ENCODE data around the gene LRRC9.
"Not testable (repeated sequence)": the region's sequence is repeated elsewhere in the genome, so short reads cannot be mapped to it uniquely, and the experiment has no call there.

The LRRC9 gene

DNA sequence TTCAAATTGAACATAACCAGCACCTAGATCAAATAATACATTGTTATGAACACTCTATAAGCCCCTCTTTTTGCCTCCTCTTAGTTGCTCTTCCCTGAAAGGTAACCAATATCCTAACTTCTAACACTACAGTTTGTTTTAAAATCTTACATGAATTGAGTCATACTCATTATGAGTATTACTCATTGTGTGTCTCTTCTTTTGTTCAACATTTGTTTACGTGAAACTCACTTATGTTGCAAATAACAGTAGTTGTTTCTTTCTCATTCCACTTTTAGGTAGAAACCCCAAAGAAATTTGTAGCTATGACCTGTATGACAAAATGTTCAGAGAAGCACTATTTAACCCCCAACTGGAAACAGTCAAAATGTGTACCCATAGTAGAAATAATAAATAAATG lies 6.6 kb downstream of the LRRC9 start:
- no peaks in the 10 kb centered on the region for H3K9me3 ChIP-seq (ENCODE audit: control insufficient read depth, insufficient read depth, low read length)
- no peak overlapping the region for H3K27ac ChIP-seq (ENCODE audit: low read depth, low read length)
- H3K36me3 ChIP-seq (ENCODE audit: control insufficient read depth, low read length), result no peaks in the 10 kb centered on the region
- H3F3A ChIP-seq (ENCODE audit: control insufficient read depth, insufficient read depth), result no peaks in the 10 kb centered on the region
- no peaks in the 10 kb centered on the region; the same call in 1 of the 2 replicates for H3K27me3 ChIP-seq (ENCODE audit: control insufficient read depth, low read length)
- H3K4me2 ChIP-seq (ENCODE audit: low read length), result no peak overlapping the region
- H4K20me1 ChIP-seq (ENCODE audit: control insufficient read depth, insufficient read depth, low read depth, low read length), result no peaks in the 10 kb centered on the region
- H3K9me2 ChIP-seq (replicated peaks; ENCODE audit: control insufficient read depth, low read length), result no peaks in the 10 kb centered on the region
- H3K4me1 ChIP-seq (ENCODE audit: control insufficient read depth, low read length), result no peaks in the 10 kb centered on the region
- no peak overlapping the region for H3K4me3 ChIP-seq (ENCODE audit: low read length)
- TF ChIP-seq EZH2phosphoT487 (IDR thresholded peaks at IDR 0.05; ENCODE audit: borderline replicate concordance, low read length), result no peak
- TF ChIP-seq, protein P1, sequence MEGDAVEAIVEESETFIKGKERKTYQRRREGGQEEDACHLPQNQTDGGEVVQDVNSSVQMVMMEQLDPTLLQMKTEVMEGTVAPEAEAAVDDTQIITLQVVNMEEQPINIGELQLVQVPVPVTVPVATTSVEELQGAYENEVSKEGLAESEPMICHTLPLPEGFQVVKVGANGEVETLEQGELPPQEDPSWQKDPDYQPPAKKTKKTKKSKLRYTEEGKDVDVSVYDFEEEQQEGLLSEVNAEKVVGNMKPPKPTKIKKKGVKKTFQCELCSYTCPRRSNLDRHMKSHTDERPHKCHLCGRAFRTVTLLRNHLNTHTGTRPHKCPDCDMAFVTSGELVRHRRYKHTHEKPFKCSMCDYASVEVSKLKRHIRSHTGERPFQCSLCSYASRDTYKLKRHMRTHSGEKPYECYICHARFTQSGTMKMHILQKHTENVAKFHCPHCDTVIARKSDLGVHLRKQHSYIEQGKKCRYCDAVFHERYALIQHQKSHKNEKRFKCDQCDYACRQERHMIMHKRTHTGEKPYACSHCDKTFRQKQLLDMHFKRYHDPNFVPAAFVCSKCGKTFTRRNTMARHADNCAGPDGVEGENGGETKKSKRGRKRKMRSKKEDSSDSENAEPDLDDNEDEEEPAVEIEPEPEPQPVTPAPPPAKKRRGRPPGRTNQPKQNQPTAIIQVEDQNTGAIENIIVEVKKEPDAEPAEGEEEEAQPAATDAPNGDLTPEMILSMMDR (IDR thresholded peaks at IDR 0.05; ENCODE audit: low read depth, low read length, poor library complexity, severe bottlenecking), result no peak
- no peaks in the 10 kb centered on the region for H3K79me2 ChIP-seq (ENCODE audit: control insufficient read depth, low read length)

DNA sequence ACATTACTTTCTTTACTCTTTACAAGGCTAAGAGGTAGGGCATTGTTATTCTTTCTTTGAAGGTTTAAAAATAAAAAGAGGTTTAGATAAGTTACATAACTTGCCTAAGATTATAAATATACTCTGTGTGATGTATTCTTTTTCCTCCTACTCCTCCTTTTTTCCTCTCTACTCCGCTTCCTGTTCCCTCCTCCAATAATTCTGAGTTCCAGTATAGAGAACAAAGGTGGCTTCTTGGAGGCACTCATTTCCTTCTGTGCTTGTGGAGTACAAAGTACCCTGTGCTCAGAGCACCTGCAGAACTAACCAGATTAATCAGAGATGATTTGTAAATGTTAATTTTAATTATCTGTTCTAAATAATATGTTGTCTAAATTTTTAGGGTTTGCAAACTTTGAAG lies 11.3 kb downstream of the LRRC9 start:
- Histone ChIP-seq H3K9me3 (ENCODE audit: control insufficient read depth, insufficient read depth, low read length) (no peaks in the 10 kb centered on the region), H3K36me3 (ENCODE audit: control insufficient read depth, low read length) (no peaks in the 10 kb centered on the region), H4K20me1 (ENCODE audit: control insufficient read depth, insufficient read depth, low read depth, low read length) (no peaks in the 10 kb centered on the region), H3K79me2 (ENCODE audit: control insufficient read depth, low read length) (no peaks in the 10 kb centered on the region), H3K4me2 (ENCODE audit: low read length) (no peak overlapping the region), H3K4me3 (ENCODE audit: low read length) (no peak overlapping the region), H3K9me2 (replicated peaks; ENCODE audit: control insufficient read depth, low read length) (no peaks in the 10 kb centered on the region), H3K27ac (ENCODE audit: low read depth, low read length) (no peak overlapping the region), H3K27me3 (ENCODE audit: control insufficient read depth, low read length) (no peaks in the 10 kb centered on the region; the same call in 1 of the 2 replicates), H3F3A (ENCODE audit: control insufficient read depth, insufficient read depth) (no peaks in the 10 kb centered on the region), H3K4me1 (ENCODE audit: control insufficient read depth, low read length) (no peaks in the 10 kb centered on the region)
- no peak for TF ChIP-seq EZH2phosphoT487 (IDR thresholded peaks at IDR 0.05; ENCODE audit: borderline replicate concordance, low read length)
- TF ChIP-seq, protein P1 (IDR thresholded peaks at IDR 0.05; ENCODE audit: low read depth, low read length, poor library complexity, severe bottlenecking), result no peak

DNA sequence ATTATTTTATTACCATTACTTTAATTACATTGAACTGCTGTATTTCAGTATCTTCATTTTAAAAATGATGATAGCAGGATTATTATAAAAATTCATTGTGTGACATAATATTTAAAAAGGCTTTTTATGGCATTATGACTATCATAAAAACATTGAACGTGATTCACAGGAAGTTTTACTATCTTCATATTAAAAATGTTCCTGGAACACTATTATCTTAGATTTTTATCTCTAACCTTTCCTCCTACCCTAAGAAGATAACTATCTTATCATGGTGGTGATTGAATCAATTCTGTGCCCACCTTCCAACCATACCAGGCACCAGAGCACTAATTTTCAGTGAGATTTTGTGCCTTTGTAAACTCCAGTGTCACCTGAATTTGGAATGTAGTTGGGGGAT lies 16.2 kb downstream of the LRRC9 start:
- Histone ChIP-seq H3K27me3 (ENCODE audit: control insufficient read depth, low read length) (no peaks in the 10 kb centered on the region; the same call in 1 of the 2 replicates), H3K4me1 (ENCODE audit: control insufficient read depth, low read length) (no peaks in the 10 kb centered on the region), H3K4me3 (ENCODE audit: low read length) (no peak overlapping the region), H3K27ac (ENCODE audit: low read depth, low read length) (no peak overlapping the region), H3K4me2 (ENCODE audit: low read length) (no peak overlapping the region), H3K9me3 (ENCODE audit: control insufficient read depth, insufficient read depth, low read length) (no peaks in the 10 kb centered on the region), H4K20me1 (ENCODE audit: control insufficient read depth, insufficient read depth, low read depth, low read length) (no peaks in the 10 kb centered on the region), H3K36me3 (ENCODE audit: control insufficient read depth, low read length) (no peaks in the 10 kb centered on the region), H3K9me2 (replicated peaks; ENCODE audit: control insufficient read depth, low read length) (no peaks in the 10 kb centered on the region), H3F3A (ENCODE audit: control insufficient read depth, insufficient read depth) (no peaks in the 10 kb centered on the region), H3K79me2 (ENCODE audit: control insufficient read depth, low read length) (no peaks in the 10 kb centered on the region)
- TF ChIP-seq, protein P1 (IDR thresholded peaks at IDR 0.05; ENCODE audit: low read depth, low read length, poor library complexity, severe bottlenecking), result no peak

DNA sequence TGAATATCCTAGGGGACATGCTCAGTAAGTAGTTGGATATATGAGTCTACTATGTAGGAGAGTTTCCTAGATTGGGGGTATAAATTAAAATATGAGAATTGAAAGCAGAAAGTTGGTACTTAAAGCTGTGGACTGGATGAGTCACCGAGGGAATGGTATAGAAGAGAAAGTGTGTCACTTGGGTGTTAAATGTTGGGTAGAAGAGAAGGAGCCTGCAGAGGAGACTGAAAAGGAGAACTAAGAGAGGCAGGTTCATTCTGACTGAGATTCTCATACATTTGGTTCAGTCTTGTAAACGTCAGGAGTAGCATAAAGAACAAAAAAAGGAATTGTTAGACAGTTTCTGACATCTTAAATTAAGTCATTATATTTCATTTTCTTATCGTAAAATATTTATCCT lies 19.9 kb downstream of the LRRC9 start:
- H3K79me2 ChIP-seq (ENCODE audit: control insufficient read depth, low read length), result no peaks in the 10 kb centered on the region
- no peaks in the 10 kb centered on the region for H3K4me1 ChIP-seq (ENCODE audit: control insufficient read depth, low read length)
- no peak overlapping the region for H3K4me2 ChIP-seq (ENCODE audit: low read length)
- no peaks in the 10 kb centered on the region for H4K20me1 ChIP-seq (ENCODE audit: control insufficient read depth, insufficient read depth, low read depth, low read length)
- H3K27me3 ChIP-seq (ENCODE audit: control insufficient read depth, low read length), result no peaks in the 10 kb centered on the region
- H3K36me3 ChIP-seq (ENCODE audit: control insufficient read depth, low read length), result no peaks in the 10 kb centered on the region
- no peaks in the 10 kb centered on the region for H3K9me2 ChIP-seq (replicated peaks; ENCODE audit: control insufficient read depth, low read length)
- H3K27ac ChIP-seq (ENCODE audit: low read depth, low read length), result no peak overlapping the region
- no peaks in the 10 kb centered on the region for H3K9me3 ChIP-seq (ENCODE audit: control insufficient read depth, insufficient read depth, low read length)
- TF ChIP-seq EZH2phosphoT487 (IDR thresholded peaks at IDR 0.05; ENCODE audit: borderline replicate concordance, low read length), result no peak
- TF ChIP-seq, protein P1 (IDR thresholded peaks at IDR 0.05; ENCODE audit: low read depth, low read length, poor library complexity, severe bottlenecking), result no peak
- no peak overlapping the region for H3K4me3 ChIP-seq (ENCODE audit: low read length)
- no peaks in the 10 kb centered on the region for H3F3A ChIP-seq (ENCODE audit: control insufficient read depth, insufficient read depth)

DNA sequence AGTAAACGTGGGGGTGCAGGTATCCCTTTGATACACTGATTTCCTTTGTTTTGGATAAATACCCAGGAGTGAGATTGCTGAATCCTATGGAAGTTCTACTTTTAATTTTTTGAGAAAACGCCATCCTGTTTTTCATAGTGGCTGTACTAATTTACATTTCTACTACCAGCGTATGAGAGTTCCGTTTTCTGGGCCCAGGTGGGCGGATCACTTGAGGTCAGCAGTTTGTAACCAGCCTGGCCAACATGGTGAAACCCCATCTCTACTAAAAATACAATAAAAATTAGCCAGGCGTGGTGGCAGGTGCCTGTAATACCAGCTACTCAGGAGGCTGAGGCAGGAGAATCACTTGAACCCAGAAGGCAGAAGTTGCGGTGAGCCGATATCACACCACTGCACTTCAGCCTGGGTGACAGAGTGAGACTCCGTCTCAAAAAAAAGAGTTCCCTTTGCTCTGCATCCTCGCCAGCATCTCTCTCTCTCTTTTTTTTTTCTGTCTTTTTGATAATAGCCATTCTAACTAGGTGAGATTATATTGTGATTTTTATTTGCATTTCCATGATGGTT lies 22.4 kb downstream of the LRRC9 start:
- not testable (repeated sequence) for H4K20me1 ChIP-seq (ENCODE audit: control insufficient read depth, insufficient read depth, low read depth, low read length); H3K79me2 ChIP-seq (ENCODE audit: control insufficient read depth, low read length); H3K27me3 ChIP-seq (ENCODE audit: control insufficient read depth, low read length); H3K4me1 ChIP-seq (ENCODE audit: control insufficient read depth, low read length); H3K4me3 ChIP-seq (ENCODE audit: low read length); H3K9me3 ChIP-seq (ENCODE audit: control insufficient read depth, insufficient read depth, low read length); H3K27ac ChIP-seq (ENCODE audit: low read depth, low read length); H3F3A ChIP-seq (ENCODE audit: control insufficient read depth, insufficient read depth); H3K4me2 ChIP-seq (ENCODE audit: low read length); H3K36me3 ChIP-seq (ENCODE audit: control insufficient read depth, low read length); H3K9me2 ChIP-seq (replicated peaks; ENCODE audit: control insufficient read depth, low read length)
